SK-N-MC (cell line): Measurements from ENCODE around the gene RTL10.

ENCODE experiments used
- EZH2 ChIP-seq: fragments of 200-600 bp; sonication (generic); IDR thresholded peaks from one replicate; pipeline ENCODE4 v1.6.1; 2017; ENCODE audit warnings: antibody characterized with exemption
- FOXP2 ChIP-seq: optimal IDR thresholded peaks from 2 replicates; pipeline ENCODE3; 2011; ENCODE audit warnings: mild to moderate bottlenecking, moderate library complexity; ENCODE audit not compliant: insufficient read depth; ENCODE audit errors: extremely low read length, control extremely low read depth
- POLR2AphosphoS5 ChIP-seq: IDR thresholded peaks from 2 replicates; pipeline ENCODE4 v1.6.1; 2012; ENCODE audit warnings: mild to moderate bottlenecking, low read depth, low read length, borderline replicate concordance

DNA sequence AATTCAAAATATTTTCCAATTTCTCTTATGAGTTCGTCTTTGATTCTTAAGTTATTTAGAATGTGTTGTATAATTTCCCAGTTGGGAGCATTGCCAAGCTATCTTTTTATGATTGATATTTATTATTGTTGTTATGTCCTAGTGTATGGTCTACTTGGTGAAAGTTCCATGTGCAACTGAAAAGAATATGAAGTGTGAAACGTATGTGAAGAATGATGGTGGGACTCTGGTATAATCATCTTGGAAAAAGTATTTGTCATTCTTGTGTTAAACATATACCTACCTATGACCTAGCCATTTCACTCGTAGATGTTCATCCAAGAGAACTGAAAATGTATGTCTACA lies 12.0 kb upstream of the RTL10 start:
- no peak for TF ChIP-seq EZH2
- no peak for TF ChIP-seq POLR2AphosphoS5
- TF ChIP-seq FOXP2: no peak
